Spinal cord (tissue), 10 donors: ENCODE results near the gene ATP5PF. TPM values are rescaled to one million over a fixed set of nuclear protein-coding genes. Genes with fewer than 3 reads are reported as not detected.
"Not testable (repeated sequence)": the region's sequence is repeated elsewhere in the genome, so short reads cannot be mapped to it uniquely, and the experiment has no call there.

ENCODE experiments used
- DNase-seq, 6 donors: peaks; one replicate each; pipeline versions ENCODE4 v3.0.0 to v3.0.0-alpha.2; 2013 to 2015; ENCODE audit warnings: low spot score in 6 of 6, low read depth in 4 of 6
- H3K27ac ChIP-seq: one replicate; pipeline ENCODE4 v1.5.1; 2013; ENCODE audit warnings: low read depth, low read length, control low read depth
- H3K27me3 ChIP-seq: one replicate; pipeline ENCODE4 v1.6.1; 2013; ENCODE audit warnings: low read length; ENCODE audit not compliant: control insufficient read depth, insufficient read depth
- H3K36me3 ChIP-seq: one replicate; pipeline ENCODE4 v1.6.1; 2013; ENCODE audit warnings: low read length; ENCODE audit not compliant: control insufficient read depth, insufficient read depth
- H3K4me1 ChIP-seq: one replicate; pipeline ENCODE4 v1.6.1; 2013; ENCODE audit warnings: low read length; ENCODE audit not compliant: control insufficient read depth, insufficient read depth
- H3K4me3 ChIP-seq: one replicate; pipeline ENCODE4 v1.5.1; 2013; ENCODE audit warnings: low read depth, low read length, control low read depth
- H3K9me3 ChIP-seq: one replicate; pipeline ENCODE4 v1.6.1; 2013; ENCODE audit warnings: low read length; ENCODE audit not compliant: control insufficient read depth, insufficient read depth
- WGBS: methylation state at CpG from one replicate; pipeline ENCODE4 v1.1.5; 2013; ENCODE audit warnings: missing lambda C conversion rate; ENCODE audit not compliant: insufficient coverage; 5-methylcytosine and 5-hydroxymethylcytosine counted together
- polyA plus RNA-seq, 2 donors: library from polyadenylated mRNA; unstranded; fragments of 120-200 nt; gene quantifications; one replicate each; pipeline ENCODE4 v1.2.1, GENCODE V29; 2013; ENCODE audit not compliant: insufficient read length in 2 of 2
- total RNA-seq, 2 donors: library from RNA; depleted of rRNA in 1 of 2; stranded (reverse); fragments of 120-200 nt in 1 of 2; fragments of >200 nt in 1 of 2; gene quantifications; one replicate each; pipeline versions ENCODE4 v1.2.3 to v1.2.4, GENCODE V29; 2013 to 2014
- donor health status: healthy.

ATP5PF gene
- total and polyA plus RNA-seq, 4 donors = 100 to 244 (median 180) TPM

- H3K27ac ChIP-seq = peak overlapping the region; percentile 99
- H3K36me3 ChIP-seq = peaks cover 9% of the 10 kb centered on the region
- peak overlapping the region; percentile 78 for H3K4me3 ChIP-seq
- peaks cover 8% of the 10 kb centered on the region for H3K4me1 ChIP-seq
- H3K9me3 ChIP-seq = no peaks in the 10 kb centered on the region
- WGBS = 9% methylated on average over 26 of the region's 30 CpGs
- DNase-seq = peak in 2 of 6 donors; percentile 12 to 28
- H3K27me3 ChIP-seq = no peaks in the 10 kb centered on the region
These were observed 648 bp downstream of the ATP5PF start for GRCh38 chr21:25733859-25734653.

- no peaks in the 10 kb centered on the region for H3K27me3 ChIP-seq
- no peak for DNase-seq
- no peaks in the 10 kb centered on the region for H3K9me3 ChIP-seq
- peaks cover 9% of the 10 kb centered on the region for H3K36me3 ChIP-seq
- H3K4me1 ChIP-seq = peaks cover 8% of the 10 kb centered on the region
- H3K27ac ChIP-seq = no peak overlapping the region
- no peak overlapping the region for H3K4me3 ChIP-seq
- 100% methylated on average over 2 of the region's 6 CpGs for WGBS
These were observed 2.5 kb downstream of the ATP5PF start for GRCh38 chr21:25732091-25732760.

DNA sequence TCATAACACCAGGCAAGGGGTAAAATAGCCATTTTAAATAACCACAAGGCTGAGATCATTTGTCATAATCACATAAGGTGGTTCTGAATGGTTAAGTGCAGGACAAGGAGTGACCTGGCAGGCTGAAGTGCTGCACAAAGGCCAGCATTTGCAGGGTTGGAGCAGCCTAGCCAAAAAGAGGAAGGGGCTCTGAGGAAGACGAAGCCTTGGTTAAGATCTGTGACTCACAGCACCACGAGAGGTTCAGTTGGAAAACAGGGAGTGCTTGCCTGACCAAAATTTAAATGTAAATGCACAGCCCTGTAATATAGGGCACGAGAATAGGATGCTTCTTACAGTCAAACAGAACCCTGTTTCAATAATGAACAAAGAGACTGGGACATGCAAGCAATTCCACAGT lies 12.1 kb downstream of the ATP5PF start:
- Histone ChIP-seq H3K4me3 (no peak overlapping the region), H3K27ac (no peak overlapping the region), H3K4me1 (no peaks in the 10 kb centered on the region), H3K9me3 (no peaks in the 10 kb centered on the region), H3K27me3 (no peaks in the 10 kb centered on the region), H3K36me3 (peaks cover 18% of the 10 kb centered on the region)
- 79% methylated on average over 2 of the region's 3 CpGs for WGBS
- DNase-seq = no peak

DNA sequence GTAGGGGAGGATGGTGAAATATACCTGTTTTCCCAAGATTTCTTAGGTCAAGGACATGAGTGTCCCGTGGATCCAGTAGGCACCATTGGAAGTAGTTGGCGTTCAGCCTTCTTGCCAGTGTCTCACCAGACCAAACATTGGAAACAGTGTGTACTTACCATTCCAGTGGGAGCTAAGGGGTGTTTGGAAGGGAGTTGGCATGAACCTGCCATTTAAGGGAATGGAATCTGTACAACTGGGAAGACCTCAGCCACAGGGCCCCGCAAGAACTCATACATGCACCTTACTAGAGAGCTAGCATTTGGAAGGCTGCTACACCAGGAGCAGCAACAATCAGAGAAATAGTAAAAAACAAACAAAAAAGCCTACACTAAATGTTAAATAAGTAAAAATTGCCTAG lies 12.7 kb downstream of the ATP5PF start:
- Histone ChIP-seq H3K27ac (no peak overlapping the region), H3K36me3 (peaks cover 18% of the 10 kb centered on the region)

DNA sequence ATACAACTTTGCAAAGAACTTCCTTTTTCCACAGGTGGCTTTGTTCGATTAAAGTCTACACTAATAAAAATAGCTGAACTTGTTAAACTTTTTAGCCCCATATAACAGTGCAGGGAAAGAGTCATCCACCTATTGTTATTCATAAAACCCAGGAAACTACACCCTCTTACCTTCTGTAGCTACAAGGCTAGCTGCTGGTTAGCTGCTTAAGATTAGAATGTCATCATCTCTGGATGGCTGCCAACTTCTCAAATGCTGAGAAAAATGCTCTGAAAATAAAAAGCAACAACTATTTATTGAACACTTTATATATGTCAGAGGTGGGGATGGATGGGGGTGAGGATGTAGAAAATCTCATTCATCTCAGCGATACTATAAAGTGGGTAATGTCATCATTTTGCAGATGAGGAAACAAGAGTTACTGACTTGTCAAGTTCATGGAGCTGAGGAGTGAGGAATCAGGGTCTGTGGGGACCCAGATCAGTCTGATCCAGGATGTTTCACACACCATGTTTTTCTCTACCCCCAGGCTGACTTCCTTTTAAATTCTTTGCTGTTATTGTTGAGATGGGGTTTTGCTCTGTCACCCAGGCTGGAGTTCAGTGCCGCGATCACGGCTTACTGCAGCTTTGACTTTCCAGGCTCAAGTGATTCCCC lies 17.1 kb downstream of the ATP5PF start:
- no peak overlapping the region for H3K27ac ChIP-seq
- DNase-seq = no peak
- no CpG with 5 or more reads among the region's 5 CpGs for WGBS
- no peak overlapping the region for H3K4me3 ChIP-seq
- no peaks in the 10 kb centered on the region for H3K9me3 ChIP-seq
- no peaks in the 10 kb centered on the region for H3K27me3 ChIP-seq
- no peaks in the 10 kb centered on the region for H3K4me1 ChIP-seq
- peaks cover 25% of the 10 kb centered on the region for H3K36me3 ChIP-seq

More for the DNA sequence above, 12.7 kb downstream of the ATP5PF start:
- H3K4me3 ChIP-seq = no peak overlapping the region
- H3K27me3 ChIP-seq = no peaks in the 10 kb centered on the region
- no peaks in the 10 kb centered on the region for H3K4me1 ChIP-seq
- no peak for DNase-seq
- WGBS = 100% methylated on average over 1 of the region's 3 CpGs
- H3K9me3 ChIP-seq = no peaks in the 10 kb centered on the region

DNA sequence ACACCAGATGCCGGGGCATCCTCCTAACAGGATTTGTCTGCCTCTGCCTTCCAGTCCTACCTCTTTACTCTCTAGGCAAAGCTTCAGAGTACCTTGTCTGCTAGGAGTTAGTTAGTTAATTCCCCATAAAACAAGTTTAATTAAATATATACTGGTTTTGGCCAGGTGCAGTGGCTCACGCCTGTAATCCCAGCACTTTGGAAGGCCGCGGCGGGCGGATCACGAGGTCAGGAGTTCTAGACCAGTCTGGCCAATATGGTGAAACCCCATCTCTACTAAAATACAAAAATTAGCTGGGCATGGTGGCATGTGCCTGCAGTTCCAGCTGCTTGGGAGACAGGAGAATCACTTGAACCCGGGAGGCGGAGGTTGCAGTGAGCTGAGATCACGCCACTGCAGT lies 20.6 kb downstream of the ATP5PF start:
- H3K27me3 ChIP-seq, H3K27ac ChIP-seq, H3K4me1 ChIP-seq, H3K9me3 ChIP-seq, DNase-seq, H3K4me3 ChIP-seq: not testable (repeated sequence)
- WGBS = 100% methylated on average over 1 of the region's 10 CpGs
- H3K36me3 ChIP-seq = peaks cover 17% of the 10 kb centered on the region

- 94% methylated on average over 3 of the region's 5 CpGs for WGBS
These were observed 24.2 kb downstream of the ATP5PF start for GRCh38 chr21:25710550-25710949.

GRCh38 chr21:25709684-25710265 lies 24.9 kb downstream of the ATP5PF start:
- Histone ChIP-seq H3K9me3 (no peaks in the 10 kb centered on the region), H3K27ac (no peak overlapping the region), H3K36me3 (peaks cover 11% of the 10 kb centered on the region), H3K27me3 (no peaks in the 10 kb centered on the region), H3K4me3 (no peak overlapping the region), H3K4me1 (no peaks in the 10 kb centered on the region)
- WGBS = no CpG with 5 or more reads among the region's 5 CpGs
- DNase-seq = no peak

More at GRCh38 chr21:25710550-25710949, 24.2 kb downstream of the ATP5PF start:
- Histone ChIP-seq H3K9me3 (no peaks in the 10 kb centered on the region), H3K4me3 (no peak overlapping the region), H3K36me3 (peaks cover 11% of the 10 kb centered on the region), H3K27me3 (no peaks in the 10 kb centered on the region), H3K27ac (no peak overlapping the region), H3K4me1 (no peaks in the 10 kb centered on the region)
- DNase-seq = no peak

DNA sequence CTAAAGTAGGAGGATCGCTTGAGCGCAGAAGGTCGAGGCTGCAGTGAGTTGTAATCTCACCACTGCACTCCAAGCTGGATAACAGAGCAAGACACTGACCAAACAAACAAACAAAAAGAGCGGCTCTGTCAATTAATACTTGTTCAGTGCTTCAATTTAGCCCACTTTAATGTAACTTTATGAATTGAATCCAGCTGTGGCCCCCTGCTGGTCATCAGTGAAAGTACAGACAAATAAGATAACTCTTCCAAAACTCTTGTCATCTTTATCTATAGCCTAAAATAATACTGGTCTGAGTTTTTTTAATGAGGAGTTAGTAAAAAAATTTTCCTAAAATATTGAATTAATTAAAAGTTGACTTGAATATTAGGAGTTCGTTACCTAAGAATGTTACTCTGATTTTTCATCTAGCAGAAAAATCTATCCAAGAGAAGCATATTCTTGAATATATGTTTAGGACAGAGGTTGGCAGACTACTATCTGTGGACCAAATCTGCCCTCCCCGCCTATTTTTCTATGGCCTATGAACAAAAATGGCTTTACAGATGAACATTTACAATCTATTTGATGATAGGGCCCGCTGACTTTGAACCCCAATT lies 26.1 kb downstream of the ATP5PF start:
- Histone ChIP-seq H3K27me3 (no peaks in the 10 kb centered on the region), H3K4me3 (no peak overlapping the region), H3K4me1 (no peaks in the 10 kb centered on the region), H3K27ac (no peak overlapping the region), H3K9me3 (no peaks in the 10 kb centered on the region), H3K36me3 (peaks cover 7% of the 10 kb centered on the region)
- peak; percentile 7 to 84 (median 33) for DNase-seq
- 64% methylated on average over 4 of the region's 7 CpGs for WGBS
